WERI-Rb-1 (cell line): Measurements from ENCODE around the gene RTN4RL1.
"Not testable (repeated sequence)": the region's sequence is repeated elsewhere in the genome, so short reads cannot be mapped to it uniquely, and the experiment has no call there.

Experiments
- DNase-seq: peaks from one replicate; pipeline ENCODE4 v3.0.0-alpha.2; 2020
- H3K27ac ChIP-seq: fragments of 250-450 bp; sonication (Bioruptor Pico); 2 replicates; pipeline ENCODE4 v1.5.1; 2020; ENCODE audit warnings: mild to moderate bottlenecking, moderate library complexity
- H3K27me3 ChIP-seq: fragments of 250-450 bp; sonication (Bioruptor Pico); 2 replicates; pipeline ENCODE4 v1.5.1; 2021; ENCODE audit warnings: mild to moderate bottlenecking, low read depth, moderate library complexity; ENCODE audit not compliant: insufficient read depth, severe bottlenecking
- H3K36me3 ChIP-seq: fragments of 250-450 bp; sonication (Bioruptor Pico); 2 replicates; pipeline ENCODE4 v1.5.1; 2020; ENCODE audit warnings: mild to moderate bottlenecking, moderate library complexity
- H3K4me3 ChIP-seq: 2 replicates; pipeline ENCODE4 v1.5.1; 2011; ENCODE audit warnings: low read depth, mild to moderate bottlenecking, control low read depth, low read length
- H3K9me3 ChIP-seq: fragments of 250-450 bp; sonication (Bioruptor Pico); 2 replicates; pipeline ENCODE4 v1.5.1; 2021; ENCODE audit warnings: mild to moderate bottlenecking, moderate library complexity; ENCODE audit not compliant: severe bottlenecking
- CTCF ChIP-seq: IDR thresholded peaks from 2 replicates; pipeline ENCODE4 v1.5.1; 2011; ENCODE audit warnings: low read depth, mild to moderate bottlenecking, control low read depth, inconsistent platforms, low read length

The RTN4RL1 gene

GRCh38 chr17:2016494-2016893 lies 8.6 kb downstream of the RTN4RL1 start:
- Histone ChIP-seq H3K27ac (no peak overlapping the region), H3K4me3 (no peak overlapping the region), H3K9me3 (no peaks in the 10 kb centered on the region), H3K36me3 (peaks cover 21% of the 10 kb centered on the region), H3K27me3 (no peaks in the 10 kb centered on the region)
- no peak for DNase-seq
- no peak for TF ChIP-seq CTCF

DNA sequence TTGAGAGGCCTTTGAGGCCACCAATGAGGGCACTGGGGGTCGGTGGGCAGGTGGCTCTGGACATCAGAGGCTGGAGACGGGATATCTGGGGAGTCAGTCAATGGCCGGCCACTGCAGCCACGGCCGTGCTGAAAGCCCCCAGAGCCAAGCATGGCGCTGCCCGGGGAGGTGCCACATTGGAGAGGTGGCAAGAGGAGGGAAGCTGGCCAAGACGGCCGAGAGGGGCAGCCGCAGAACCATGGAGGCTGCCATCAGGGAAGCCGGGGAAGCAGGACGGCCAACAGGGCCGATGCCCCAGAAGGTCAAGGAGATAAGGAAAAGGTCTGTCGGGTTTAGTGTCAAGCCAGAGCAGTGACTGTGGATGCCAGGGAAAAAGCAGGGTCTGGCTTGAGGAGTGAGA lies 9.8 kb downstream of the RTN4RL1 start:
- peaks cover 27% of the 10 kb centered on the region for H3K36me3 ChIP-seq
- H3K27me3 ChIP-seq: no peaks in the 10 kb centered on the region
- no peak overlapping the region for H3K4me3 ChIP-seq
- H3K9me3 ChIP-seq: no peaks in the 10 kb centered on the region
- TF ChIP-seq CTCF: no peak
- H3K27ac ChIP-seq: no peak overlapping the region
- no peak for DNase-seq

DNA sequence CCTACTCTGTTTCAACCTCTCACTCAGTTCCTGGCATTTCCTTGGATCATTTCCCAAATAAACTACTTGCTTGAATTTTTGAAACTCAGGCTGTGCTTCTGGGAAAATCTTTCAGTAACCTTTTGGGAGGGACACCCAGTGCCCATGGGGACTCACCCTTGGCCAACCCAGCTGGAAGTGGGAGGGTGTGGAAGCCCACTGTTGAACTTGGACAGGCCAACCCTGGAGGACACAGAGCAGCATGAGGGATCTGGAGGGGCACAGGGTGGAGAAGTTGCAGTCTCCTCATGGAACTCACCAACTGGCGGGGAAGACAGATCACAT lies 11.2 kb downstream of the RTN4RL1 start:
- no peak for TF ChIP-seq CTCF
- DNase-seq: no peak

GRCh38 chr17:2013220-2013993 lies 11.7 kb downstream of the RTN4RL1 start:
- H3K36me3 ChIP-seq: peaks cover 27% of the 10 kb centered on the region
- H3K27ac ChIP-seq, DNase-seq: not testable (repeated sequence)

More for the DNA sequence above, 11.2 kb downstream of the RTN4RL1 start:
- Histone ChIP-seq H3K27me3 (no peaks in the 10 kb centered on the region), H3K27ac (no peak overlapping the region), H3K4me3 (no peak overlapping the region), H3K9me3 (no peaks in the 10 kb centered on the region), H3K36me3 (peaks cover 27% of the 10 kb centered on the region)

GRCh38 chr17:2012499-2012898 lies 12.6 kb downstream of the RTN4RL1 start:
- H3K4me3 ChIP-seq: no peak overlapping the region
- DNase-seq: no peak
- no peak overlapping the region for H3K27ac ChIP-seq

More at GRCh38 chr17:2013220-2013993, 11.7 kb downstream of the RTN4RL1 start:
- not testable (repeated sequence) for H3K4me3 ChIP-seq, H3K9me3 ChIP-seq, H3K27me3 ChIP-seq

More at GRCh38 chr17:2012499-2012898, 12.6 kb downstream of the RTN4RL1 start:
- Histone ChIP-seq H3K27me3 (no peaks in the 10 kb centered on the region), H3K36me3 (peaks cover 27% of the 10 kb centered on the region), H3K9me3 (no peaks in the 10 kb centered on the region)
- no peak for TF ChIP-seq CTCF
